Trophoblast cell (in vitro differentiated cells and primary cell): ENCODE measurements around the gene DEF6.

ENCODE experiments used
- DNase-seq, 2 donors: peaks; one replicate each; pipeline ENCODE4 v3.0.0-alpha.2; 2016
- H2AFZ ChIP-seq: 2 replicates; pipeline ENCODE4 v1.6.1; 2013; ENCODE audit warnings: low read length, moderate library complexity, mild to moderate bottlenecking; ENCODE audit not compliant: insufficient read depth, poor library complexity
- H2AK5ac ChIP-seq: 2 replicates; pipeline ENCODE4 v1.6.1; 2013; ENCODE audit warnings: mild to moderate bottlenecking, low read length
- H2BK120ac ChIP-seq: 2 replicates; pipeline ENCODE4 v1.6.1; 2013; ENCODE audit warnings: low read length, mild to moderate bottlenecking, moderate library complexity; ENCODE audit not compliant: insufficient read depth, poor library complexity
- H2BK12ac ChIP-seq: 2 replicates; pipeline ENCODE4 v1.6.1; 2013; ENCODE audit warnings: mild to moderate bottlenecking, low read length, moderate library complexity
- H2BK5ac ChIP-seq: 2 replicates; pipeline ENCODE4 v1.6.1; 2013; ENCODE audit warnings: low read length, low read depth, moderate library complexity, mild to moderate bottlenecking; ENCODE audit not compliant: poor library complexity
- H3K14ac ChIP-seq: 2 replicates; pipeline ENCODE4 v1.6.1; 2013; ENCODE audit warnings: mild to moderate bottlenecking, low read length
- H3K18ac ChIP-seq: 2 replicates; pipeline ENCODE4 v1.6.1; 2013; ENCODE audit warnings: mild to moderate bottlenecking, low read length
- H3K23ac ChIP-seq: 2 replicates; pipeline ENCODE4 v1.6.1; 2013; ENCODE audit warnings: low read length
- H3K27ac ChIP-seq: 2 replicates; pipeline ENCODE4 v1.5.1; 2013; ENCODE audit warnings: low read depth, mild to moderate bottlenecking, inconsistent platforms, low read length, moderate library complexity
- H3K27me3 ChIP-seq: 2 replicates; pipeline ENCODE4 v1.6.1; 2013; ENCODE audit warnings: inconsistent platforms, mild to moderate bottlenecking, low read length, moderate library complexity; ENCODE audit not compliant: insufficient read depth
- H3K36me3 ChIP-seq, 2 experiments: 1 replicate in 1 of 2; 2 replicates in 1 of 2; pipeline ENCODE4 v1.6.1; 2013; ENCODE audit warnings: low read length in 2 of 2, mild to moderate bottlenecking in 2 of 2, moderate library complexity in 1 of 2; ENCODE audit not compliant: insufficient read depth in 2 of 2, control insufficient read depth in 1 of 2
- H3K4ac ChIP-seq: 2 replicates; pipeline ENCODE4 v1.6.1; 2013; ENCODE audit warnings: low read depth, mild to moderate bottlenecking, low read length, moderate library complexity
- H3K4me1 ChIP-seq, 2 experiments: 1 replicate in 1 of 2; 2 replicates in 1 of 2; pipeline ENCODE4 v1.6.1; 2013; ENCODE audit warnings: low read length in 2 of 2, mild to moderate bottlenecking in 2 of 2, moderate library complexity in 1 of 2; ENCODE audit not compliant: insufficient read depth in 2 of 2, control insufficient read depth in 1 of 2
- H3K4me2 ChIP-seq: 2 replicates; pipeline ENCODE4 v1.6.1; 2013; ENCODE audit warnings: inconsistent platforms, mild to moderate bottlenecking, low read length, moderate library complexity
- H3K4me3 ChIP-seq: 2 replicates; pipeline ENCODE4 v1.5.1; 2013; ENCODE audit warnings: mild to moderate bottlenecking, low read depth, low read length, inconsistent platforms
- H3K79me1 ChIP-seq: one replicate; pipeline ENCODE4 v1.6.1; 2013; ENCODE audit warnings: low read length
- H3K79me2 ChIP-seq: 2 replicates; pipeline ENCODE4 v1.6.1; 2013; ENCODE audit warnings: low read length, mild to moderate bottlenecking; ENCODE audit not compliant: control insufficient read depth, insufficient read depth, poor library complexity
- H3K9ac ChIP-seq: 2 replicates; pipeline ENCODE4 v1.6.1; 2013; ENCODE audit warnings: mild to moderate bottlenecking, low read length
- H3K9me3 ChIP-seq: 2 replicates; pipeline ENCODE4 v1.6.1; 2013; ENCODE audit warnings: low read depth, mild to moderate bottlenecking, control low read depth, inconsistent platforms, low read length; ENCODE audit not compliant: insufficient read depth
- H4K12ac ChIP-seq: 2 replicates; pipeline ENCODE4 v1.6.1; 2013; ENCODE audit warnings: low read depth, mild to moderate bottlenecking, low read length, moderate library complexity
- H4K8ac ChIP-seq: 2 replicates; pipeline ENCODE4 v1.6.1; 2013; ENCODE audit warnings: low read depth, mild to moderate bottlenecking, low read length, moderate library complexity
- H4K91ac ChIP-seq: one replicate; pipeline ENCODE4 v1.6.1; 2013; ENCODE audit warnings: low read depth, mild to moderate bottlenecking, low read length, moderate library complexity
- WGBS: extraction: QIAGEN DNeasy Blood & Tissue Kit; methylation state at CpG from one replicate; pipeline ENCODE4 v1.1.7; 2013; ENCODE audit warnings: missing lambda C conversion rate; ENCODE audit not compliant: insufficient read length, insufficient coverage; ENCODE audit errors: extremely low coverage; 5-methylcytosine and 5-hydroxymethylcytosine counted together

DEF6 gene

GRCh38 chr6:35291491-35291890 lies 6.1 kb upstream of the DEF6 start:
- Histone ChIP-seq H3K18ac (no peak overlapping the region), H3K4me1 (no peaks in the 10 kb centered on the region), H2BK5ac (no peak overlapping the region), H4K91ac (no peak overlapping the region), H2BK120ac (no peak overlapping the region), H3K23ac (no peak overlapping the region), H4K12ac (no peak overlapping the region), H3K4ac (no peak overlapping the region), H3K36me3 (peaks cover 43 to 46% of the 10 kb centered on the region in 2 experiments), H3K79me1 (no peaks in the 10 kb centered on the region), H2BK12ac (no peak overlapping the region), H3K27ac (no peak overlapping the region), H3K79me2 (no peaks in the 10 kb centered on the region), H3K4me2 (no peak overlapping the region), H4K8ac (no peak overlapping the region), H3K14ac (no peak overlapping the region), H2AFZ (no peak overlapping the region), H2AK5ac (no peak overlapping the region), H3K9me3 (peaks cover 2% of the 10 kb centered on the region), H3K9ac (no peak overlapping the region), H3K27me3 (no peaks in the 10 kb centered on the region), H3K4me3 (peak overlapping the region; percentile 8)
- DNase-seq, result no peak
- WGBS, result no CpG with 5 or more reads among the region's 13 CpGs

- H2BK5ac ChIP-seq, result no peak overlapping the region
- no peak overlapping the region for H2AFZ ChIP-seq
- DNase-seq, result no peak
- no peak overlapping the region for H3K23ac ChIP-seq
- H2AK5ac ChIP-seq, result no peak overlapping the region
- no peak overlapping the region for H3K9ac ChIP-seq
- peaks cover 42 to 43% of the 10 kb centered on the region in 2 experiments for H3K36me3 ChIP-seq
- H4K12ac ChIP-seq, result no peak overlapping the region
- H3K4ac ChIP-seq, result no peak overlapping the region
- no peak overlapping the region for H3K18ac ChIP-seq
- H4K91ac ChIP-seq, result no peak overlapping the region
- H3K14ac ChIP-seq, result no peak overlapping the region
- no peaks in the 10 kb centered on the region for H3K79me1 ChIP-seq
- WGBS, result no CpG with 5 or more reads among the region's 15 CpGs
- H3K27me3 ChIP-seq, result no peaks in the 10 kb centered on the region
- no peak overlapping the region for H2BK120ac ChIP-seq
- no peaks in the 10 kb centered on the region for H3K79me2 ChIP-seq
- H2BK12ac ChIP-seq, result no peak overlapping the region
- H3K4me3 ChIP-seq, result peak overlapping the region; percentile 37
- peaks cover 2% of the 10 kb centered on the region for H3K9me3 ChIP-seq
- H3K4me2 ChIP-seq, result no peak overlapping the region
- no peak overlapping the region for H3K27ac ChIP-seq
- H4K8ac ChIP-seq, result no peak overlapping the region
- H3K4me1 ChIP-seq, result no peaks in the 10 kb centered on the region
Measured at GRCh38 chr6:35292494-35292893, 5.1 kb upstream of the DEF6 start.

GRCh38 chr6:35293681-35294080 lies 3.9 kb upstream of the DEF6 start:
- Histone ChIP-seq H3K79me1 (peaks cover 4% of the 10 kb centered on the region), H2AK5ac (no peak overlapping the region), H3K36me3 (peaks cover 33 to 35% of the 10 kb centered on the region in 2 experiments), H4K8ac (no peak overlapping the region), H4K91ac (no peak overlapping the region), H3K4me3 (no peak overlapping the region), H2BK12ac (no peak overlapping the region), H3K4ac (no peak overlapping the region), H3K4me1 (peaks cover 7 to 8% of the 10 kb centered on the region in 2 experiments), H3K23ac (no peak overlapping the region), H3K27ac (no peak overlapping the region), H2AFZ (no peak overlapping the region), H2BK5ac (no peak overlapping the region), H3K18ac (no peak overlapping the region), H2BK120ac (no peak overlapping the region), H3K27me3 (no peaks in the 10 kb centered on the region), H3K9me3 (peaks cover 2% of the 10 kb centered on the region), H3K14ac (no peak overlapping the region), H3K9ac (no peak overlapping the region), H3K4me2 (no peak overlapping the region), H3K79me2 (peaks cover 3% of the 10 kb centered on the region), H4K12ac (no peak overlapping the region)
- DNase-seq, result no peak
- no CpG with 5 or more reads among the region's 9 CpGs for WGBS

- H3K36me3 ChIP-seq, result peaks cover 33 to 35% of the 10 kb centered on the region in 2 experiments
- WGBS, result no CpG with 5 or more reads among the region's 10 CpGs
Measured at GRCh38 chr6:35294308-35294945, 3.2 kb upstream of the DEF6 start.

More at GRCh38 chr6:35294308-35294945, 3.2 kb upstream of the DEF6 start:
- Histone ChIP-seq H4K12ac (no peak overlapping the region), H2BK120ac (no peak overlapping the region), H4K91ac (no peak overlapping the region), H2BK5ac (no peak overlapping the region), H2AFZ (no peak overlapping the region), H3K4me3 (no peak overlapping the region), H3K18ac (no peak overlapping the region), H3K9me3 (peaks cover 2% of the 10 kb centered on the region), H3K27me3 (no peaks in the 10 kb centered on the region), H3K4ac (no peak overlapping the region), H2BK12ac (no peak overlapping the region), H3K14ac (no peak overlapping the region), H3K23ac (no peak overlapping the region), H3K79me2 (peaks cover 3% of the 10 kb centered on the region), H3K79me1 (peaks cover 4% of the 10 kb centered on the region), H4K8ac (no peak overlapping the region), H3K4me2 (no peak overlapping the region), H2AK5ac (no peak overlapping the region), H3K4me1 (peaks cover 7 to 8% of the 10 kb centered on the region in 2 experiments), H3K9ac (no peak overlapping the region), H3K27ac (no peak overlapping the region)
- peak in 1 of 2 donors; percentile 67 for DNase-seq
